HepG2 (cell line): Measurements from ENCODE around the gene CKS1B. TPM values are rescaled to one million over a fixed set of nuclear protein-coding genes. Genes with fewer than 3 reads are reported as not detected.

ENCODE experiments used
- BRCA1 ChIP-seq: sonication (generic); formaldehyde crosslinking; IDR thresholded peaks from 2 replicates; pipeline ENCODE4 v1.4.0; 2020; ENCODE audit warnings: missing genetic modification reagents
- ETV5 ChIP-seq: IDR thresholded peaks from 2 replicates; pipeline ENCODE4 v1.6.1; 2018; ENCODE audit warnings: missing biosample characterization, missing genetic modification reagents, inconsistent platforms, borderline replicate concordance
- FOSL2 ChIP-seq: sonication (generic); formaldehyde crosslinking; IDR thresholded peaks from 2 replicates; pipeline ENCODE4 v1.4.0; 2020; ENCODE audit warnings: missing genetic modification reagents
- HDAC6 ChIP-seq: fragments of 200-600 bp; sonication (generic); IDR thresholded peaks from 2 replicates; pipeline ENCODE4 v1.7.0; 2017; ENCODE audit warnings: mild to moderate bottlenecking, antibody characterized with exemption, low read length, low read depth
- HMG20A ChIP-seq: IDR thresholded peaks from 2 replicates; pipeline ENCODE4 v1.6.1; 2016; ENCODE audit warnings: borderline replicate concordance
- MAF1 ChIP-seq: sonication (generic); formaldehyde crosslinking; IDR thresholded peaks from 2 replicates; pipeline ENCODE4 v1.5.0; 2020; ENCODE audit warnings: missing genetic modification reagents, borderline replicate concordance
- NCOA5 ChIP-seq: sonication (generic); formaldehyde crosslinking; IDR thresholded peaks from 2 replicates; pipeline ENCODE4 v1.4.0; 2020; ENCODE audit warnings: missing genetic modification reagents
- NCOR1 ChIP-seq: fragments of 200-600 bp; sonication (generic); IDR thresholded peaks from 2 replicates; pipeline ENCODE4 v1.7.0; 2017; ENCODE audit warnings: antibody characterized with exemption, low read length, borderline replicate concordance
- PCBP2 ChIP-seq: fragments of 200-400 bp; formaldehyde crosslinking; optimal IDR thresholded peaks from 2 replicates; pipeline ENCODE3; 2018; ENCODE audit warnings: low read length, low read depth; ENCODE audit not compliant: poor library complexity, severe bottlenecking
- RAD21 ChIP-seq: fragments of 450-650 bp; formaldehyde crosslinking; IDR thresholded peaks from 2 replicates; pipeline ENCODE4 v1.5.0; 2020; ENCODE audit warnings: mild to moderate bottlenecking
- SALL2 ChIP-seq: sonication (generic); formaldehyde crosslinking; IDR thresholded peaks from 2 replicates; pipeline ENCODE4 v1.8.1; 2023; ENCODE audit warnings: mild to moderate bottlenecking, missing genetic modification reagents, inconsistent platforms
- SATB2 ChIP-seq: sonication (generic); formaldehyde crosslinking; IDR thresholded peaks from 2 replicates; pipeline ENCODE4 v1.5.0; 2020; ENCODE audit warnings: missing genetic modification reagents
- SOX5 ChIP-seq: IDR thresholded peaks from 2 replicates; pipeline ENCODE4 v1.6.1; 2016; ENCODE audit warnings: borderline replicate concordance
- TARDBP ChIP-seq: sonication (generic); formaldehyde crosslinking; IDR thresholded peaks from 2 replicates; pipeline ENCODE4 v1.8.0; 2022; ENCODE audit warnings: mild to moderate bottlenecking, missing genetic modification reagents
- ZNF296 ChIP-seq: sonication (generic); formaldehyde crosslinking; conservative IDR thresholded peaks from 2 replicates; pipeline ENCODE4 v1.5.0; 2020; ENCODE audit warnings: mild to moderate bottlenecking, missing genetic modification reagents
- ZNF354B ChIP-seq: sonication (generic); formaldehyde crosslinking; IDR thresholded peaks from 2 replicates; pipeline ENCODE4 v1.8.0; 2022; ENCODE audit warnings: mild to moderate bottlenecking, missing genetic modification reagents
- ZNF430 ChIP-seq: sonication (generic); formaldehyde crosslinking; IDR thresholded peaks from 2 replicates; pipeline ENCODE4 v1.9.0; 2021; ENCODE audit warnings: mild to moderate bottlenecking, missing genetic modification reagents
- ZNF496 ChIP-seq: sonication (generic); formaldehyde crosslinking; IDR thresholded peaks from 2 replicates; pipeline ENCODE4 v1.8.1; 2023; ENCODE audit warnings: mild to moderate bottlenecking, moderate library complexity, missing genetic modification reagents; ENCODE audit not compliant: insufficient replicate concordance
- ZNF737 ChIP-seq: sonication (generic); formaldehyde crosslinking; IDR thresholded peaks from 2 replicates; pipeline ENCODE4 v1.5.0; 2020; ENCODE audit warnings: missing genetic modification reagents, mild to moderate bottlenecking, borderline replicate concordance
- ZNF792 ChIP-seq: IDR thresholded peaks from 2 replicates; pipeline ENCODE4 v1.6.1; 2016
- ZNF839 ChIP-seq: sonication (generic); formaldehyde crosslinking; IDR thresholded peaks from 2 replicates; pipeline ENCODE4 v1.4.0; 2020; ENCODE audit warnings: missing genetic modification reagents, mild to moderate bottlenecking, borderline replicate concordance
- polyA plus RNA-seq, 8 experiments: library from polyadenylated mRNA; depleted of rRNA in 3 of 8; stranded (reverse) in 7 of 8; unstranded in 1 of 8; fragments of >200 nt; fragmentation: Illumina TruSeq in 4 of 8; extraction: Trizol in 4 of 8; gene quantifications; 2 replicates each; pipeline versions ENCODE4 v1.2.1 to v1.2.3, GENCODE V29; 2011 to 2016; ENCODE audit warnings: low read depth in 4 of 8, missing spikeins in 1 of 8, mixed read lengths in 1 of 8; ENCODE audit not compliant: insufficient read depth in 1 of 8
- total RNA-seq, 5 experiments: library from RNA; depleted of rRNA; stranded (reverse); fragments of >200 nt; fragmentation: Illumina TruSeq; extraction: Trizol; gene quantifications; 2 replicates each; pipeline ENCODE4 v1.2.3, GENCODE V29; 2016; ENCODE audit warnings: low read depth in 1 of 5
- TF ChIP-seq, protein P1 (sequence below): IDR thresholded peaks from 2 replicates; pipeline ENCODE4 v1.6.1; 2016; ENCODE audit warnings: missing biosample characterization, missing genetic modification reagents, low read depth
- TF ChIP-seq, protein P2 (sequence below): sonication (generic); formaldehyde crosslinking; IDR thresholded peaks from 2 replicates; pipeline ENCODE4 v1.4.0; 2020; ENCODE audit warnings: missing genetic modification reagents
- TF ChIP-seq, protein P3 (sequence below): sonication (generic); formaldehyde crosslinking; IDR thresholded peaks from 2 replicates; pipeline ENCODE4 v1.9.0; 2021; ENCODE audit warnings: missing genetic modification reagents, mild to moderate bottlenecking, borderline replicate concordance
- TF ChIP-seq, protein P4 (sequence below): sonication (generic); formaldehyde crosslinking; IDR thresholded peaks from 2 replicates; pipeline ENCODE4 v1.4.0; 2020; ENCODE audit warnings: missing genetic modification reagents; ENCODE audit errors: not compliant biosample characterization

Gene CKS1B
- total and polyA plus RNA-seq, 2 of the 13 experiments (the other 11 are each of a cell fraction or from before 2014, with no cell fraction given), result 217 to 222 TPM

DNA sequence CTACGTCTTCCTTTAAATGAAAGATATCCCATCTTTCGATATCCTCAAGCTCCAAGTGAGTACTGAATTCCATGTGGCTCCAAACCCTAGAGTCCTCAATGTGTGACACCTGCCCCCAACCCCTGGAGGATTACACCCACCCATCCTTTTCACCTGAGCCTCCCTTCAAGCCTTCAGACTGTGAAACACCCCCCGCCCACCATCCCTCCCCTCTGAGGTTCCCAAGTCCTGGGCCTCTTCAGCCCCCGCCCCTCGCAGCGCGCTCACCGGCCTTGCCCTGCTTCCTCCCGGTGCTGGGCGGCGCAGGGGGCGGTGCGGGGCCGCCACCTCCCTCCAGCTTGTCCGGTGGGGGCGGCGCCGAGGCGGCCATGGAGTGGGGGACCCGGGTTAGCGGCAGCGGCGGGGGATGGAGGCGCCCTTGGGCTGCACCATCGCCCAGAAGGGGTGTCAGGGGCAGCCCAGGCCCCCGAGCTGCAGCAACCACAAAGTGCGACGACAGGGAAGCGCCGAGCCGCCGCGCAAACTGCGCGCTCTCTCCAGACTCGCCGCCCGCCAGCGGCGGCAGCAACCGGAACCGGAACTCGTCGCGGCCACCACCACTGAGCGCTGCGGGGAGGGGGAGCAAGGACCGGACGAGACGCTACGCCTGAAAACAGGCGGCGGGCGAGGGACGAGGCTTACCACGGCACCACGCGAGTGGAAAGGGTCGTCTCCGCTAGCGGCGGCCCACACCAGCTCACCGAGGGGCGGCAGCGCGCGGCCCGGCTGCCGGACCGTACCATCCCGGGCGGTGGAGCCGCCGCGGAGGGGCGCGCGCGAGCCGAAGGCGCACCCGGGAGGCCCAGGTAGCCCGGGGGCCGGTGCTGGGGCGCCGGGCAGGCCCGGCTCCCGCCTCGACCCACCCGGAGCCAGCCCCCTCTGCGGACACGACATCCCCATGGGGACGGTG, 13.0 kb upstream of the CKS1B start, which contains the start of gene PYGO2 (continued):
- TF ChIP-seq, protein P1, sequence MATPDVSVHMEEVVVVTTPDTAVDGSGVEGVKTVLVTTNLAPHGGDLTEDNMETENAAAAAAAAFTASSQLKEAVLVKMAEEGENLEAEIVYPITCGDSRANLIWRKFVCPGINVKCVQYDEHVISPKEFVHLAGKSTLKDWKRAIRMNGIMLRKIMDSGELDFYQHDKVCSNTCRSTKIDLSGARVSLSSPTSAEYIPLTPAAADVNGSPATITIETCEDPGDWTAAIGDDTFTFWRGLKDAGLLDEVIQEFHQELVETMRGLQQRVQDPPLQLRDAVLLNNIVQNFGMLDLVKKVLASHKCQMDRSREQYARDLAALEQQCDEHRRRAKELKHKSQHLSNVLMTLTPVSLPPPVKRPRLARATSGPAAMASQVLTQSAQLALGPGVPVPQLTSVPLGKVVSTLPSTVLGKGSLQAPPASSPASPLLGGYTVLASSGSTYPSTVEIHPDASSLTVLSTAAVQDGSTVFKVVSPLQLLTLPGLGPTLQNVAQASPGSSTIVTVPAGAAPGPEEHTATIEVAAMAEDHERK (CRISPR knock-in tag), result no peak
- TF ChIP-seq ZNF839 (peak; percentile 46; the same call in 1 of the 2 replicates), ZNF354B (CRISPR knock-in tag) (0 out of 2 replicates have a peak, but pooled peaks have one; percentile 76), SATB2 (no peak), HMG20A (CRISPR knock-in tag) (no peak), ZNF296 (CRISPR knock-in tag) (no peak), ZNF430 (CRISPR knock-in tag) (peak; percentile 78), ZNF496 (CRISPR knock-in tag) (no peak), HDAC6 (no peak), FOSL2 (CRISPR knock-in tag) (peak; percentile 33; the same call in 1 of the 2 replicates), RAD21 (peak; percentile 95), MAF1 (CRISPR knock-in tag) (peak; percentile 82; the same call in 1 of the 2 replicates), ZNF792 (CRISPR knock-in tag) (no peak), ZNF737 (CRISPR knock-in tag) (no peak), SALL2 (CRISPR knock-in tag) (peak; percentile 98), TARDBP (CRISPR knock-in tag) (peak; percentile 50; the same call in 1 of the 2 replicates), NCOR1 (peak; percentile 29; the same call in 1 of the 2 replicates), NCOA5 (CRISPR knock-in tag) (no peak), BRCA1 (CRISPR knock-in tag) (no peak), SOX5 (CRISPR knock-in tag) (peak; percentile 48; the same call in 1 of the 2 replicates), PCBP2 (no peak), ETV5 (CRISPR knock-in tag) (peak; percentile 78)
- TF ChIP-seq, protein P2, sequence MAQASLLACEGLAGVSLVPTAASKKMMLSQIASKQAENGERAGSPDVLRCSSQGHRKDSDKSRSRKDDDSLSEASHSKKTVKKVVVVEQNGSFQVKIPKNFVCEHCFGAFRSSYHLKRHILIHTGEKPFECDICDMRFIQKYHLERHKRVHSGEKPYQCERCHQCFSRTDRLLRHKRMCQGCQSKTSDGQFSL (CRISPR knock-in tag), result peak; percentile 64; the same call in 1 of the 2 replicates
- TF ChIP-seq, protein P3, sequence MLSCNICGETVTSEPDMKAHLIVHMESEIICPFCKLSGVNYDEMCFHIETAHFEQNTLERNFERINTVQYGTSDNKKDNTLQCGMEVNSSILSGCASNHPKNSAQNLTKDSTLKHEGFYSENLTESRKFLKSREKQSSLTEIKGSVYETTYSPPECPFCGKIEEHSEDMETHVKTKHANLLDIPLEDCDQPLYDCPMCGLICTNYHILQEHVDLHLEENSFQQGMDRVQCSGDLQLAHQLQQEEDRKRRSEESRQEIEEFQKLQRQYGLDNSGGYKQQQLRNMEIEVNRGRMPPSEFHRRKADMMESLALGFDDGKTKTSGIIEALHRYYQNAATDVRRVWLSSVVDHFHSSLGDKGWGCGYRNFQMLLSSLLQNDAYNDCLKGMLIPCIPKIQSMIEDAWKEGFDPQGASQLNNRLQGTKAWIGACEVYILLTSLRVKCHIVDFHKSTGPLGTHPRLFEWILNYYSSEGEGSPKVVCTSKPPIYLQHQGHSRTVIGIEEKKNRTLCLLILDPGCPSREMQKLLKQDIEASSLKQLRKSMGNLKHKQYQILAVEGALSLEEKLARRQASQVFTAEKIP (CRISPR knock-in tag), result no peak
- TF ChIP-seq, protein P4, sequence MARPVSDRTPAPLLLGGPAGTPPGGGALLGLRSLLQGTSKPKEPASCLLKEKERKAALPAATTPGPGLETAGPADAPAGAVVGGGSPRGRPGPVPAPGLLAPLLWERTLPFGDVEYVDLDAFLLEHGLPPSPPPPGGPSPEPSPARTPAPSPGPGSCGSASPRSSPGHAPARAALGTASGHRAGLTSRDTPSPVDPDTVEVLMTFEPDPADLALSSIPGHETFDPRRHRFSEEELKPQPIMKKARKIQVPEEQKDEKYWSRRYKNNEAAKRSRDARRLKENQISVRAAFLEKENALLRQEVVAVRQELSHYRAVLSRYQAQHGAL (CRISPR knock-in tag), result peak; percentile 52
